Adrenal gland (tissue), 12 donors: ENCODE data around the gene HIBADH. TPM values are rescaled to one million over a fixed set of nuclear protein-coding genes. Genes with fewer than 3 reads are reported as not detected.

ENCODE experiments used
- DNase-seq, 7 donors: peaks; one replicate each; pipeline ENCODE4 v3.0.0-alpha.2; 2019 to 2020
- H3K27ac ChIP-seq, 5 donors: fragments of 200-600 bp; sonication (generic) in 4 of 5; 1 replicate in 3 of 5; 2 replicates in 2 of 5; pipeline versions ENCODE4 v1.5.1 to v1.8.0; 2016 to 2020; ENCODE audit warnings: mild to moderate bottlenecking in 1 of 5
- H3K27me3 ChIP-seq: fragments of 200-600 bp; 2 replicates; pipeline ENCODE4 v1.8.0; 2021
- H3K36me3 ChIP-seq, 2 donors: fragments of 200-600 bp; replicated peaks in 1 of 2; 1 replicate in 1 of 2; 2 replicates in 1 of 2; pipeline versions ENCODE4 v1.5.1 to v1.8.0; 2018 to 2022
- H3K4me1 ChIP-seq, 2 donors: fragments of 200-600 bp; replicated peaks in 1 of 2; 1 replicate in 1 of 2; 2 replicates in 1 of 2; pipeline versions ENCODE4 v1.5.1 to v1.8.0; 2018 to 2021
- H3K4me3 ChIP-seq, 4 donors: fragments of 200-600 bp; sonication (generic) in 3 of 4; one replicate each; pipeline ENCODE4 v1.5.1; 2016 to 2018
- H3K9me3 ChIP-seq, 3 donors: fragments of 200-600 bp; sonication (generic) in 1 of 3; replicated peaks in 1 of 3; 1 replicate in 2 of 3; 2 replicates in 1 of 3; pipeline versions ENCODE4 v1.5.1 to v1.8.0; 2016 to 2021
- CTCF ChIP-seq, 6 experiments: fragments of 450-650 bp in 4 of 6; fragments of 200-600 bp in 2 of 6; sonication (generic) in 1 of 6; IDR thresholded peaks; 1 replicate in 5 of 6; 2 replicates in 1 of 6; pipeline versions ENCODE4 v1.5.1 to v1.8.0; 2016 to 2021; ENCODE audit warnings: antibody characterized with exemption in 6 of 6, mild to moderate bottlenecking in 2 of 6, moderate library complexity in 1 of 6
- POLR2A ChIP-seq, 2 donors: fragments of 450-650 bp; IDR thresholded peaks; one replicate each; pipeline ENCODE4 v1.6.1; 2017; ENCODE audit warnings: antibody characterized with exemption in 2 of 2, mild to moderate bottlenecking in 2 of 2, moderate library complexity in 1 of 2
- WGBS, 4 donors: extraction: QIAGEN DNeasy Blood & Tissue Kit in 2 of 4; methylation state at CpG; one replicate each; pipeline versions ENCODE4 v1.1.5 to v1.1.7; 2013 to 2017; 5-methylcytosine and 5-hydroxymethylcytosine counted together
- intact Hi-C, 2 donors: fragments of 100-400 bp; cut with DNase I; formaldehyde crosslinking; loops; one replicate each; pipeline versions ENCODE4 v1.14.1 to v1.15.0; 2022 to 2023
- polyA plus RNA-seq, 3 donors: library from polyadenylated mRNA; stranded (reverse); fragments of 200-250 nt in 2 of 3; fragments of 350-450 nt in 1 of 3; fragmentation: Illumina TruSeq in 1 of 3; extraction: RNeasy Lipid Tissue Mini Kit (QIAGEN cat#74804) in 1 of 3; gene quantifications; one replicate each; pipeline ENCODE4 v1.2.3, GENCODE V29; 2013 to 2014
- total RNA-seq, 9 donors: library from RNA; depleted of rRNA in 4 of 9; stranded (reverse); fragments of >200 nt in 4 of 9; fragments of 120-200 nt in 1 of 9; fragmentation: NEBNext Ultra II Directional in 1 of 9; extraction: Animal tissue kit (Norgen Biotek cat#: 25700) in 1 of 9; gene quantifications; one replicate each; pipeline versions ENCODE4 v1.1.0 to v1.2.4, GENCODE V29; 2013 to 2023
- donor health status: healthy with polysubstance abuse.
- donor health status: Bipolar disorder and iron deficiency.
- donor health status: DM: yes; HTN: yes; CAD: no.
- donor health status: DM: no; HTN: no; CAD: no.
- donor health status: DM: no; HTN: no; CAD: no.
- donor health status: DM: yes; HTN: yes; CAD: no.

The HIBADH gene
- total and polyA plus RNA-seq, 12 donors, result 42.9 to 227 (median 130) TPM

DNA sequence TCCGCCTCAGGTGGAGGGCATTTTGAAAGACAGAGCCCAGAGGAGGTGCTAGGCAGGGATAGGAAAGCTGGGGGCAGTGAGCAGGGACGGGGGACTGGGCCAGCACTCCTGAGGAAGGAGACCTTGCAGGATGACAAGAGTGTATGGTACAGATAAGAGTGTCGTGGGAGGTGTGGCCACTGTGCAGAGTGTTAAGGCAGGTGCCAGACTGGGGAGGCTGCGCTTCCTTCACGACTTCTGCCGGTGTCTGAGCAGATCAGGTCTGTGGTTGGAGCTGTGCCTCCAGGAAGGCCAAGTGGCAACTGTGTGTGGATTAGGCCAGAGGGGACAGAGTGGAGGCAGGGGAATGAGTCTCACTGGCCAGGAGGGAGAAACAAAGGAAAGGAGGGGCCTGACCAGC, 161.7 kb downstream of the HIBADH start:
- Histone ChIP-seq H3K9me3 (no peaks in the 10 kb centered on the region), H3K4me3 (no peak overlapping the region), H3K36me3 (no peaks in the 10 kb centered on the region), H3K27ac (no peak overlapping the region), H3K27me3 (no peaks in the 10 kb centered on the region), H3K4me1 (no peaks in the 10 kb centered on the region)
- no peak for DNase-seq
- TF ChIP-seq POLR2A (IDR thresholded peaks at IDR 0.05), result no peak
- no peak for TF ChIP-seq CTCF (IDR thresholded peaks at IDR 0.05)
- WGBS, 4 donors, result 77 to 84% (median 80%) methylated on average over 6 of the region's 6 CpGs
- intact Hi-C loops, result no loop called here

GRCh38 chr7:27492224-27492623, 170.5 kb downstream of the HIBADH start:
- Histone ChIP-seq H3K4me3 (no peak overlapping the region), H3K4me1 (no peaks in the 10 kb centered on the region), H3K36me3 (no peaks in the 10 kb centered on the region), H3K9me3 (no peaks in the 10 kb centered on the region), H3K27ac (no peak overlapping the region), H3K27me3 (no peaks in the 10 kb centered on the region)
- intact Hi-C loops, result no loop called here
- WGBS, 4 donors, result 91 to 97% (median 94%) methylated on average over 5 to 11 of the region's 11 CpGs
- no peak for TF ChIP-seq CTCF (IDR thresholded peaks at IDR 0.05)
- no peak for TF ChIP-seq POLR2A (IDR thresholded peaks at IDR 0.05)
- DNase-seq, result no peak

GRCh38 chr7:27491534-27491933, 171.1 kb downstream of the HIBADH start:
- Histone ChIP-seq H3K9me3 (no peaks in the 10 kb centered on the region), H3K4me3 (no peak overlapping the region), H3K4me1 (no peaks in the 10 kb centered on the region), H3K36me3 (no peaks in the 10 kb centered on the region), H3K27ac (no peak overlapping the region), H3K27me3 (no peaks in the 10 kb centered on the region)
- TF ChIP-seq POLR2A (IDR thresholded peaks at IDR 0.05) (no peak), CTCF (IDR thresholded peaks at IDR 0.05) (no peak)
- 94 to 98% (median 97%) methylated on average over 17 to 21 of the region's 21 CpGs for WGBS, 4 donors
- intact Hi-C loops, result no loop called here
- DNase-seq, result no peak

- no peak overlapping the region for H3K4me3 ChIP-seq
- no peak overlapping the region for H3K27ac ChIP-seq
- TF ChIP-seq CTCF (IDR thresholded peaks at IDR 0.05) (no peak), POLR2A (IDR thresholded peaks at IDR 0.05) (no peak)
- intact Hi-C loops, result no loop called here
- no peaks in the 10 kb centered on the region for H3K27me3 ChIP-seq
- DNase-seq, result no peak
- H3K9me3 ChIP-seq, result no peaks in the 10 kb centered on the region
- H3K36me3 ChIP-seq, result no peaks in the 10 kb centered on the region
- WGBS, 4 donors, result 78 to 86% (median 84%) methylated on average over 8 of the region's 8 CpGs
- H3K4me1 ChIP-seq, result no peaks in the 10 kb centered on the region
These were observed 175.2 kb downstream of the HIBADH start for GRCh38 chr7:27487509-27487908.
